GM19240 (cell line): ENCODE data around the gene MAST2.

ENCODE experiments used
- DNase-seq: peaks from one replicate; pipeline ENCODE4 v3.0.0; 2011; ENCODE audit warnings: low spot score; ENCODE audit not compliant: insufficient read length

MAST2 gene

GRCh38 chr1:45974541-45975269 lies 171.3 kb downstream of the MAST2 start:
- DNase-seq: no peak

- no peak for DNase-seq
Measured at GRCh38 chr1:45976623-45977022, 173.2 kb downstream of the MAST2 start.

- DNase-seq: no peak
Measured at GRCh38 chr1:45979074-45979777, 175.8 kb downstream of the MAST2 start.

GRCh38 chr1:45979778-45980176 lies 176.4 kb downstream of the MAST2 start:
- no peak for DNase-seq

- DNase-seq: no peak
Measured at GRCh38 chr1:45982359-45982758, 178.9 kb downstream of the MAST2 start.

GRCh38 chr1:45983967-45984366 lies 180.6 kb downstream of the MAST2 start:
- DNase-seq: no peak

GRCh38 chr1:45987204-45987603 lies 183.8 kb downstream of the MAST2 start:
- DNase-seq: no peak

GRCh38 chr1:45989249-45989648 lies 185.8 kb downstream of the MAST2 start:
- no peak for DNase-seq

GRCh38 chr1:45994423-45994822 lies 191.0 kb downstream of the MAST2 start:
- DNase-seq: no peak

GRCh38 chr1:45995298-45995697 lies 191.9 kb downstream of the MAST2 start:
- no peak for DNase-seq

GRCh38 chr1:45998020-45998617 lies 194.7 kb downstream of the MAST2 start:
- DNase-seq: no peak

- no peak for DNase-seq
Measured at GRCh38 chr1:45999507-45999906, 196.1 kb downstream of the MAST2 start.

GRCh38 chr1:46001081-46001785 lies 197.8 kb downstream of the MAST2 start:
- no peak for DNase-seq

GRCh38 chr1:46002551-46003150 lies 199.2 kb downstream of the MAST2 start:
- DNase-seq: no peak

- no peak for DNase-seq
Measured at GRCh38 chr1:46003315-46003714, 199.9 kb downstream of the MAST2 start.

- no peak for DNase-seq
Measured at GRCh38 chr1:46004492-46004891, 201.1 kb downstream of the MAST2 start.

- DNase-seq: no peak
Measured at GRCh38 chr1:46005594-46005993, 202.2 kb downstream of the MAST2 start.

GRCh38 chr1:46008585-46008984 lies 205.2 kb downstream of the MAST2 start:
- DNase-seq: no peak

- DNase-seq: no peak
Measured at GRCh38 chr1:46010611-46011010, 207.2 kb downstream of the MAST2 start.

GRCh38 chr1:46011121-46011695 lies 207.8 kb downstream of the MAST2 start:
- DNase-seq: no peak

GRCh38 chr1:46012236-46012635 lies 208.8 kb downstream of the MAST2 start:
- no peak for DNase-seq
